Measurements from ENCODE around the gene CACNA2D4. TPM values are rescaled to one million over a fixed set of nuclear protein-coding genes. Genes with fewer than 3 reads are reported as not detected.

Gene CACNA2D4
- total RNA-seq, 1 donor from 2014 or later, result 3.4 TPM

Other genes starting within 250 kb of the CACNA2D4 start
- gene ADIPOR2, start 227.6 kb downstream of the CACNA2D4 start, total RNA-seq, result 46.6 TPM
- gene LRTM2, start 98.1 kb downstream of the CACNA2D4 start, total RNA-seq, result not detected
- 24.3 TPM for gene DCP1B, start 85.8 kb upstream of the CACNA2D4 start, total RNA-seq
- 30.1 TPM for gene CACNA1C, start 134.3 kb upstream of the CACNA2D4 start, total RNA-seq